ENCODE results near the gene CSF2.
"Not testable (repeated sequence)": the region's sequence is repeated elsewhere in the genome, so short reads cannot be mapped to it uniquely, and the experiment has no call there.

The CSF2 gene

DNA sequence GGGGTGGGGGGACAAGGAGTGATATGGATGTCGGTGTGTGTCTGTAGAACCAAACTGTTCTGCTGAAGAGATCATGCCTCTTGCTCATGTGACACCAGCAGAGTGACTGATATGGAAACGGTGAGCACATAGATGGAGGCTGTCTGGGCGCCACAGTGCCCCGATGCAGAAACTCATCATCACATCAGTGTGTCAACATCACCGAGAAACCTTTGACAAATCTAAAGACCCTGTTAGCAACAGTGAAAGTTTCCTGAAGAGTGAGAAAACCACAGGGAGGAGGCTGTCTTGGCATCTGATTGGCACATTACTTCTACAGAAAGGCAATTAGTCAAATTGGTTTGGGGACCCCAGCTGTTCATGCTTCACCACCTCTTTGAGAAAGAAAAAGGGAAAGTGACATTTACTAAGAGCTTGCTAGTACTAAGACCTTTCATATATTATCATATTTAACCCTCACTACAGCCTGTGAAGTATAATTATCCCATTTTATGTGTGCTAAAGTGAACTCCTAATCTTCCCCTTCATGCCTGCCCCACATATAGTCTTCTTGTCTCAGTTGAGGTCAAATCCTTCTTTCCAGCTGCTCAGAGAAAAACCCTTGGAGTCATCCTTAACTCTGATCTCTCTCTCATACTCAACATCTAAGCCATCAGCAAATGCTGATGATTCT lies 25.6 kb downstream of the CSF2 start:
- Histone ChIP-seq H3K9ac (ENCODE audit: low read length) (no peak overlapping the region), H3K4me1 (ENCODE audit: control insufficient read depth, insufficient read depth, low read length) (no peaks in the 10 kb centered on the region), H3K36me3 (ENCODE audit: control insufficient read depth, insufficient read depth, low read length) (no peaks in the 10 kb centered on the region)

DNA sequence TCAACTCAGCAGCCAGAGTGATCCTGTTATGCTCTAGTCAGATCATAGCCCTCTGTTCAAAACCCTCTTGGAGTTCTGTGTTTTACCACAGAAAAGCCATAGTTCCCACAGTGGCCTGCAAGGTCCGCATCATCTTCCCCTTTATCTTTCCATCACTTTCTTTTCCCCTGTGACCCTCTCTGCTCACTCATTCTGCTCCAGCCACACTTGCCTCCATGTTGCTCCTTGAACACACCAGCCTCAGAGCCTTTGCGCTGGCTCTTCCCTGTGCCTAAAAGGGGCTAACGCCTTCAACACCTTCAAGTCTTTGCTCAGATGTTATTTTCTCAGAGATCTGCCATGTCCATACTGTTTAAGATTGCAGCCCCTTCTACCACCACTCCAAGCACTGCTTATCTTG lies 26.3 kb downstream of the CSF2 start:
- Histone ChIP-seq H3K9ac (ENCODE audit: low read length) (no peak overlapping the region), H3K9me3 (ENCODE audit: control insufficient read depth, low read length) (no peaks in the 10 kb centered on the region), H3K4me1 (ENCODE audit: control insufficient read depth, insufficient read depth, low read length) (no peaks in the 10 kb centered on the region), H3K4me3 (ENCODE audit: low read length) (no peak overlapping the region), H3K36me3 (ENCODE audit: control insufficient read depth, insufficient read depth, low read length) (no peaks in the 10 kb centered on the region), H3K27me3 (ENCODE audit: control insufficient read depth, insufficient read depth, low read length) (peaks cover 5% of the 10 kb centered on the region)

More for the DNA sequence above, 25.6 kb downstream of the CSF2 start:
- Histone ChIP-seq H3K9me3 (ENCODE audit: control insufficient read depth, low read length) (no peaks in the 10 kb centered on the region), H3K4me3 (ENCODE audit: low read length) (no peak overlapping the region), H3K27me3 (ENCODE audit: control insufficient read depth, insufficient read depth, low read length) (peaks cover 5% of the 10 kb centered on the region)

DNA sequence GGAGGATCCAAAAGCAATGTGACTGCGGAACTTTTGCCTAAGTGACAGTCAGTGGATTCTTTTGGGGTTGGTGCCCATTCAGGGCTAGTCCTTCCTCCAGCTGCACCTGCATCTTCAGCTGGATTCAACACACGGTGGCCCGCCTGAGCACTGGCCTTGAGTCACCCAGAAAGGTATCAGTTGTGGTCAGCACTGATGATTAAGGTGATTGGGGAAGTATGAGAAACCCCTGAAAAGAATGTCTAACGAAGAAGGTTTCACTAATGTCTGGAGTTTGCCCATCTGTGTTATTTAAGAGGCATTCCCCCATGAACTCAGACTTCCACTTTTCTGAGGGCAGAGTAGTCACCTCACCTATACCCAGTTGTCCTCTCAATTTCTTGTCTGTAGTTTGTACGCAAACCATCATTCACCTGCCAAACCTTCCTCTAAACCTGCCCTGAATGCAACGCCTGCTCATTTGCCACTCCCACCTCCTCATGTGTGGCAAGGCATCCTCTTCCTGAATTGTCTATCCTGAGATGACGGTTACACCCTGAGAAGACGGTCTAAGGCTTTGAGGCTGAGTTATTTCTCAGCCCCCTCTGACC lies 27.2 kb downstream of the CSF2 start:
- no peaks in the 10 kb centered on the region for H3K27me3 ChIP-seq (ENCODE audit: control insufficient read depth, insufficient read depth, low read length)
- H3K4me3 ChIP-seq (ENCODE audit: low read length), result no peak overlapping the region
- H3K9me3 ChIP-seq (ENCODE audit: control insufficient read depth, low read length), result no peaks in the 10 kb centered on the region
- no peaks in the 10 kb centered on the region for H3K36me3 ChIP-seq (ENCODE audit: control insufficient read depth, insufficient read depth, low read length)
- H3K4me1 ChIP-seq (ENCODE audit: control insufficient read depth, insufficient read depth, low read length), result no peaks in the 10 kb centered on the region
- no peak overlapping the region for H3K9ac ChIP-seq (ENCODE audit: low read length)

DNA sequence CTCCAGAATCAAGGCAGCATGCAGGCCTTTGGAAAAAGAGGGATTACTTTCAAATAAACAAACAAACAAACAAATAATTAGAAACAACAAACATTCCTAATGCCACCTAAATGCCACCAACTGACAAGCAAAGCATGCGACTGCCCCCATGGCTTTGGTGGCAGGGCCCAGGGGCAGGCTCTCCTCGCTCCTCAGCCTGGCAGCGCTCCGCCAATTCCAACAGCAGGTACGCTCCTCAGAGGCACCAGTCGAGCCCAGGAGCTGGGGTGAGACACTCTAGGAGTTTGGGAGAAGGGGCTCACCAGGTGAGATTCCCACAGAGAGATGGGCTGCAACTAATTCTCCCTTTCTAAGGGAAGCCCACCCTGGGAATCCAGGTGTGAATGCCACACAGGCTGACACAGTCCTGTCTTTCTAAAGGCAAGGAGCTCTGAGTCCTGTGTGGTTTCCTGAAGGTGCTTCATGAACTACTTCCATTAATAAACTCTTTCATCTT lies 27.8 kb downstream of the CSF2 start:
- Histone ChIP-seq H3K4me3 (ENCODE audit: low read length) (no peak overlapping the region), H3K4me1 (ENCODE audit: control insufficient read depth, insufficient read depth, low read length) (no peaks in the 10 kb centered on the region), H3K9ac (ENCODE audit: low read length) (no peak overlapping the region), H3K27me3 (ENCODE audit: control insufficient read depth, insufficient read depth, low read length) (no peaks in the 10 kb centered on the region), H3K9me3 (ENCODE audit: control insufficient read depth, low read length) (no peaks in the 10 kb centered on the region), H3K36me3 (ENCODE audit: control insufficient read depth, insufficient read depth, low read length) (no peaks in the 10 kb centered on the region)

DNA sequence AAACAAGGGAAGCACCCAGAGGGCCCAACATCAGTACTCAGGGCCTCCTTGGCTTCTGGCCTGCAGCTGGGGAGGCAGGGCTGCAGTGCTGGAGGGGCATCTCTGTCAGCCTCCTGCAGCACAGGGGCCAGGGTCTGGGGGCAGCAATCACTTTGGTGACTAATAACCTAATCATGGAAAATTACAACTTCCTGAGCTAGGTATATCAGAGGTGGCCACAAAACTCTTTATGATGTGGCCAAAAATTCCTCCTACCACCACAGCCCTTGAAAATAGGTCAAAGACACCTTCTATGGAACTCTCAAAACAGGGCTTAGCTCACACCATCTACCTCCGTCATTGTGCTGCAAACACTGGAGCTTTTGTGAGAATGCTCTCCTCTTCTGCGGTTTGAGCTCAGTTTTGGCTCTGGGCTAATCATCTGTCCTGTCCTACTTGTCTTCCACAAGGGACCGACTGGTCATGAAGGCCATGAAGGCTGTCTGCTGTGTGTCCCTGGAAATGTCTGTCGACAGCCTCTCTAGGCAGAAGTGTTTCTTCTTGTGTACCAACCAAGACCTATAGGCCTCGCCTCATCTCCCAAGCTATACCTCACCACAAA lies 28.6 kb downstream of the CSF2 start:
- Histone ChIP-seq H3K4me1 (ENCODE audit: control insufficient read depth, insufficient read depth, low read length) (no peaks in the 10 kb centered on the region), H3K36me3 (ENCODE audit: control insufficient read depth, insufficient read depth, low read length) (no peaks in the 10 kb centered on the region), H3K27me3 (ENCODE audit: control insufficient read depth, insufficient read depth, low read length) (no peaks in the 10 kb centered on the region), H3K4me3 (ENCODE audit: low read length) (no peak overlapping the region), H3K9ac (ENCODE audit: low read length) (no peak overlapping the region), H3K9me3 (ENCODE audit: control insufficient read depth, low read length) (no peaks in the 10 kb centered on the region)

DNA sequence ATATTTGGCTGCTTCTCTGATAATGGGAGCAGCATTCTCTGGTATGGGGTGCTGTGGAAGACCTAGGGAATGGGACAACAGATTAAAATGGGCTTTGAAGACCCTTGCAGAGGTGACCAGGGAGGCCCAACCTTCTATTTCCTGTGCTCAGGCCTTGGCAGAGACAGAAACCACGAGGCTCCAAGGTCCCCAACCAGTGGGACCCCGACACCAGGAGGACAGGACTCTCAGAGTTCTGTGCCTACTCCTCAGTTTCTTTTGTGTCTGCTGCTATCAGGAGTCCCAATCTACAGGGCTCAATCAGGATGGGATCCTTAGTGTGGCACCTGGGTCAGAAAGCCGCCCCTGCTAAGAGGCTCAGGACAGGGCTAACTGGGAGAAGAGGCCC lies 29.3 kb downstream of the CSF2 start:
- no peak overlapping the region for H3K4me3 ChIP-seq (ENCODE audit: low read length)

DNA sequence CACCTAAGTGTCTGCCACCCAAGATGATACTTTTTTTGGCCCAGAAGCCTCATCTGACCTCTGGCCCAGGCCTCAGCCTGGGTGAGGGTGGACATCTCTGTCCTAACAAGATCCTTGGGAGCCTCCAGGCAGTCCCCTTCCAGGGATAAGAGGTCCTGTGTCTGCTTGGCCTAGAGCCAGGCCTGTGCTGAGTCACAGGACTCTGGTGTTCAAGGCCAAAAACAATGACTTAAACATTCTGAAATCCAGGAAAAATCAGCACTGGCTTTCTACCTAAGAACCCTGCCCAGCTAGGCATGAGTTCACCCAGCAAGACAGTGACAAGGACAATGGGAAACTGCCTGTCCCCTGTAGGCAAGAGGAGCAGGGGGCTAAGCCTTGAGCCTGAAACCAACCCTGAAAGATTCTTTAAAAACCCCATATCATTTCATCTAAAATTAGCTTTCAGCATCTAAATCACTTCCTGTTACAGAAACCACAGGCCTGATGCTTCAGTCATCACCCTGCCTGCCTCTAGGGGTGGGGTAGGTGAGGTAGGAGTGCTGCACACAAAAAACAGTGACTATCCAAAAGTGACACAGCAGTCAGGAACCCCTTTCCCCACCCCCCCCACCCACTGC lies 29.9 kb downstream of the CSF2 start:
- no peaks in the 10 kb centered on the region for H3K36me3 ChIP-seq (ENCODE audit: control insufficient read depth, insufficient read depth, low read length)
- H3K9me3 ChIP-seq (ENCODE audit: control insufficient read depth, low read length), result no peaks in the 10 kb centered on the region
- no peak overlapping the region for H3K9ac ChIP-seq (ENCODE audit: low read length)
- no peaks in the 10 kb centered on the region for H3K4me1 ChIP-seq (ENCODE audit: control insufficient read depth, insufficient read depth, low read length)
- H3K4me3 ChIP-seq (ENCODE audit: low read length), result no peak overlapping the region
- H3K27me3 ChIP-seq (ENCODE audit: control insufficient read depth, insufficient read depth, low read length), result no peaks in the 10 kb centered on the region

More for the DNA sequence above, 29.3 kb downstream of the CSF2 start:
- H3K9ac ChIP-seq (ENCODE audit: low read length), result no peak overlapping the region
- H3K36me3 ChIP-seq (ENCODE audit: control insufficient read depth, insufficient read depth, low read length), result no peaks in the 10 kb centered on the region
- H3K4me1 ChIP-seq (ENCODE audit: control insufficient read depth, insufficient read depth, low read length), result no peaks in the 10 kb centered on the region
- H3K27me3 ChIP-seq (ENCODE audit: control insufficient read depth, insufficient read depth, low read length), result no peaks in the 10 kb centered on the region
- no peaks in the 10 kb centered on the region for H3K9me3 ChIP-seq (ENCODE audit: control insufficient read depth, low read length)

DNA sequence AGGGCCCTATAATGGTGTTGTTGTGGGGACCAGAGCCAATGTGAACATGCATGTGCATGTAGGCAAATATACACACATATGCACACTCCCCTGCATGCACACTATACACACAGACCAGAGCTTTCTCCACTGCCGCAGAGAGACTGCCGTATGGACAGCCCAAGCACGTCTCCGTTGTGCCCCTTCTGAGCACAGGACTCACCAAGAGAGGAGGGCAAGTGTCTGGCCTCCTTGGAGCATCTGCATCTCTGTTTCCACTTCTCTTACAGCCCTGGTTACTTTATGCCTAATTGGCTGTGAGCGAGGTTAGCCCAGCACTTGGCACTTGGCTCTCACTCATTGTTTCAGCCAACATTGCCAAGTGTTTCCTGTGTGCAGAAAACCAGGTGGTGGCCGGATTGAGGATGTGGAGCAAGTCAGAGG lies 30.4 kb downstream of the CSF2 start:
- no peaks in the 10 kb centered on the region for H3K4me1 ChIP-seq (ENCODE audit: control insufficient read depth, insufficient read depth, low read length)
- H3K27me3 ChIP-seq (ENCODE audit: control insufficient read depth, insufficient read depth, low read length), result no peaks in the 10 kb centered on the region
- H3K9ac ChIP-seq (ENCODE audit: low read length), result no peak overlapping the region
- H3K4me3 ChIP-seq (ENCODE audit: low read length), result no peak overlapping the region
- no peaks in the 10 kb centered on the region for H3K9me3 ChIP-seq (ENCODE audit: control insufficient read depth, low read length)
- no peaks in the 10 kb centered on the region for H3K36me3 ChIP-seq (ENCODE audit: control insufficient read depth, insufficient read depth, low read length)

DNA sequence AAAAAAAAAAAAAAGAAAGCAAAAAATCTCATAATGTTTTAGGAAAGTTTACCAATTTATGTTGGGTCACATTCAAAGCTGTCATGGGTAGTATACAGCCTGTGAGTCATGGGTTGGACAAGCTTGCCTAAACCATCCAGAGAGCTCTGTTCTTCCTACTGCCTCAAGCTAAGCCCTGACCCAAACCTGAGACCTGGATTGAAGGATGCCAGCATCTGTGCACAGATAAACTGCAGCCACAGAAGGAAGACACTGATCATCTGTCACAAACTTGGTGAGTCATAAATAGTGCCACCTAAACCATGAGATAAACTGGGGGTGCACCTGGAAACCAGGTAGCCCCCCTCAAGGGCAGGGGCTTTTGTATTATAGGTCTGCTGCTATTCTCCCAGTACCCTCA lies 31.0 kb downstream of the CSF2 start:
- no peaks in the 10 kb centered on the region for H3K27me3 ChIP-seq (ENCODE audit: control insufficient read depth, insufficient read depth, low read length)
- H3K36me3 ChIP-seq (ENCODE audit: control insufficient read depth, insufficient read depth, low read length), result no peaks in the 10 kb centered on the region
- H3K4me3 ChIP-seq (ENCODE audit: low read length), result no peak overlapping the region
- H3K4me1 ChIP-seq (ENCODE audit: control insufficient read depth, insufficient read depth, low read length), result no peaks in the 10 kb centered on the region
- no peak overlapping the region for H3K9ac ChIP-seq (ENCODE audit: low read length)
- no peaks in the 10 kb centered on the region for H3K9me3 ChIP-seq (ENCODE audit: control insufficient read depth, low read length)

DNA sequence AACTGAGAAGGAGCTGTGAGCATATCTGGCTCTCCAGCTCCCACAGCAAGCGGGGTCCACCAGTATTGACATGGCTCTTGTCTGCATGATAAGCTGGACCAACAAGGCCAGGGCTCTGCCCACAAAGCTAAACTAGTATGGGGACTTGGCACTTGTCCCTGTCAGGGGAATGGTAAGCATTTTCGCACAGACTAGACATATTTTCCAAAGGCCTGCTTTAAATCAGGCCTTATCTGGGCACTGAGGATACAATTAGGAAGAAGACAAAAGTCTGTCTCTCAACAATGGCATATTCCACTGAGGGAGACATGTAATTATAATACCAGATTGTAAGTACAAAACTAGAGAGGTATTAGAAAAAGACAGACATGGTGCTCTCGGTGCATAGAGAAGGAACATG lies 32.1 kb downstream of the CSF2 start:
- Histone ChIP-seq H3K27me3 (ENCODE audit: control insufficient read depth, insufficient read depth, low read length) (no peaks in the 10 kb centered on the region), H3K9ac (ENCODE audit: low read length) (no peak overlapping the region)

DNA sequence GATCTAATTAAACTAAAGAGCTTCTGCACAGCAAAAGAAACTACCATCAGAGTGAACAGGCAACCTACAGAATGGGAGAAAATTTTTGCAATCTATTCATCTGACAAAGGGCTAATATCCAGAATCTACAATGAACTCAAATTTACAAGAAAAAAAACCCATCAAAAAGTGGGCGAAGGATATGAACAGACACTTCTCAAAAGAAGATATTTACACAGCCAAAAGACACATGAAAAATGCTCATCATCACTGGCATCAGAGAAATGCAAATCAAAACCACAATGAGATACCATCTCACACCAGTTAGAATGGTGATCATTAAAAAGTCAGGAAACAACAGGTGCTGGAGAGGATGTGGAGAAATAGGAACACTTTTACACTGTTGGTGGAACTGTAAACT lies 34.9 kb downstream of the CSF2 start:
- H3K36me3 ChIP-seq (ENCODE audit: control insufficient read depth, insufficient read depth, low read length); H3K9me3 ChIP-seq (ENCODE audit: control insufficient read depth, low read length); H3K4me3 ChIP-seq (ENCODE audit: low read length); H3K9ac ChIP-seq (ENCODE audit: low read length); H3K4me1 ChIP-seq (ENCODE audit: control insufficient read depth, insufficient read depth, low read length); H3K27me3 ChIP-seq (ENCODE audit: control insufficient read depth, insufficient read depth, low read length): not testable (repeated sequence)

More for the DNA sequence above, 32.1 kb downstream of the CSF2 start:
- H3K4me1 ChIP-seq (ENCODE audit: control insufficient read depth, insufficient read depth, low read length), result no peaks in the 10 kb centered on the region
- no peaks in the 10 kb centered on the region for H3K36me3 ChIP-seq (ENCODE audit: control insufficient read depth, insufficient read depth, low read length)
- no peaks in the 10 kb centered on the region for H3K9me3 ChIP-seq (ENCODE audit: control insufficient read depth, low read length)
- no peak overlapping the region for H3K4me3 ChIP-seq (ENCODE audit: low read length)

DNA sequence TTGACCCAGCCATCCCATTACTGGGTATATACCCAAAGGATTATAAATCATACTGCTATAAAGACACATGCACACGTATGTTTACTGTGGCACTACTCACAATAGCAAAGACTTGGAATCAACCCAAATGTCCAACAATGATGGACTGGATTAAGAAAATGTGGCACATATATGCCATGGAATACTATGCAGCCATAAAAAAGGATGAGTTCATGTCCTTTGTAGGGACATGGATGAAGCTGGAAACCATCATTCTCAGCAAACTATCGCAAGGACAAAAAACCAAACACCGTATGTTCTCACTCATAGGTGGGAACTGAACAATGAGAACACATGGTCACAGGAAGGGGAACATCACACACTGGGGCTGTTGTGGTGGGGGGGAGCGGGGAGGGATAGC lies 35.4 kb downstream of the CSF2 start:
- not testable (repeated sequence) for H3K9me3 ChIP-seq (ENCODE audit: control insufficient read depth, low read length); H3K9ac ChIP-seq (ENCODE audit: low read length); H3K36me3 ChIP-seq (ENCODE audit: control insufficient read depth, insufficient read depth, low read length); H3K4me1 ChIP-seq (ENCODE audit: control insufficient read depth, insufficient read depth, low read length); H3K27me3 ChIP-seq (ENCODE audit: control insufficient read depth, insufficient read depth, low read length); H3K4me3 ChIP-seq (ENCODE audit: low read length)
